GM18511 (cell line): ENCODE measurements around the gene SLC6A7.

ENCODE experiments used
- ATAC-seq: cut with Tn5 transposase; IDR thresholded peaks from one replicate; pipeline ENCODE4 v1.9.1; 2021; ENCODE audit warnings: mild to moderate bottlenecking, moderate library complexity; ENCODE audit not compliant: unreplicated experiment

The SLC6A7 gene

DNA sequence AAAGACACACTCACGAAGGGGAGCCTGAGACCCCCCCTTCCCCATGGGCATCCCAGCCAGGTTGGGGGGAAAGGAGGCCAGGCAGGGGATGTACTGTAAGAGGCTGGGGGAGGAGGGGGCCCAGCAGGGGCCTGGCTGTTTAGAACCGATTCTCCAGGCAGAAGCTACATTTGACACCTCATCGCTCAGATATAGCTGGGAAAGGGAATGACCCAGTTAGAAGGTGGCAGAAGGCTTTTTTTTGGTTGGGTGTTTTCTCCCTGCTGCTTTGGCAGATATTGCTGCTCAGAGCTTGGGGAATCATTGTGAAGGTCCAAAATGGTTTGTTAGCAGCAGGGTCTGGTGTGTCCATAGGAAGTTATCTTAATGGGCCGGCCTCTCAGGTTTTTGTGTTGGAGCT, 17.3 kb upstream of the SLC6A7 start:
- no peak for ATAC-seq

DNA sequence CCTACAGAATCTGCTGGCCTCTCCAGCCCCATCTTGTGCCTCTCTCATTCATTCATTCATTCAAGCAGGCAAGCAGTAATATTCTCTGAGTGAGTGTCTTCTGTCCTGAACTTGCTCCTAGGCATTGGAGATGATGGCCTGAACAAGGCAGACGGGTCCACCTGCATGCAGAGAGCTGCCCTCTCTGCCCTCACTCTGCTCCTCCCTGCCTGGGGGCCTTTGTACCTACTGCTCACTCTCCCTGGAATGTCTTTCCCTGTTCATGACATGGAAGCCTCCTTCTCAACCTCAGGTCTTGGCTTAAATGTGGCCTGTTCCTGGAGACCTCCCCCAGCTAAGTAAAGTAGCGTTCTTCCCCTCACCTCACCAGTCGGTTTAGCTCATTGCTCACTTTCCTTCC, 16.7 kb upstream of the SLC6A7 start:
- ATAC-seq: no peak

DNA sequence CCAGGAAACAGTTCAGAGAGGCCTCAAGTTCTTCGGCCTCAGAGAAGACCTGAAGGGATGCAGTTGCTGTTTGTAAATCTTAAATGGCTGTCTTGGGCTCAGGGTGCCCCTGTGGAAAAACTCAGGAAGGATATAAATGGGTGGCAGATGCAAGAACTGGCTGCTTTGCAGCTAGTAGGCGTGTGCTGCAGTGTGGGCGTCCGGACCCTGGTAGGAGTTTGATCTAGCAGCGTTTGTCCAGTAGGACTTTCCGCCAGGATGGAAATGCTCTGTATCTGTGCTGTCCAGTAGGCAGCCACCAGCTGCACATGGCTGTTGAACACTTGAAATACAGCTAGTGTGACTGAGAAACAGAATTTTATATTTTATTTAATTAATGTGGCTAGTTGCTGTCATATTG, 15.6 kb upstream of the SLC6A7 start:
- ATAC-seq: no peak

DNA sequence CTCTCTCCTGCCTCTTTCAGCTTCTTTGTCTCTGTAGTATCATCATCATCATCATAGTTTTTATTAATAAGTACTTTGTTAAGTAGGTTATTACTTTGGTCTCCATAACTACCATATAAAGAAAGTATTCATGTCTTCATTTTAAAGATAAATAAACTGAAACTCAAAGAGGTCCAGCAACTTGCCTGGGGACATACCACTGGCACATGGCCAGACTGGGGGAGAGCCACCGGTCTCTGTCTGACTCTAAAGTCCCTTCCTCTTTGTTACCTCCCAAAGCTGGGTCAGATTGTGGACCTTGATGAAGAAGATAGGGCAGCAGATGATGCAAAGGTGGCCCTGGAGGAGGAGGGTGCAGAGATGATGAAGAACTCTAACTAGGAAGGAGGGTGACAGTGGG, 14.8 kb upstream of the SLC6A7 start:
- ATAC-seq: no peak

DNA sequence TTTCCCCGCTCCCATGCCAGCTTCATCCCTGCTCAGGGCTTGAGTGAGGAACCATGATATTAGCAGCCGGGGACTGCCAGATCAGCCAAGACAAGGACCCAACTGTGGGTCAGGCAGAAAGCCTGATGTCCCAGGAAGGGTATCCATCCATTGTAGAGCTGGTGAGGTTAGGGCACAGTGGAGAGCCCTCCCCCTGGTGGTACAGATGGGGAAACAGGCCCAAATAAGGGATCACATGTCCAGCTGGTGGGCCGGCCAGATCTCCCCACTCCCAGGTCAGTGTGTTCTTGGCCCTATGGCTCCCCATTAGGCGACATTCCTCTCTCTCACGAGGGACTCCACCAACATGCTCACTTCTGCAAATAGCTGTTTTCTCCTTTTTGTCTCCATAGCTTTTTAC, 14.3 kb upstream of the SLC6A7 start:
- no peak for ATAC-seq

DNA sequence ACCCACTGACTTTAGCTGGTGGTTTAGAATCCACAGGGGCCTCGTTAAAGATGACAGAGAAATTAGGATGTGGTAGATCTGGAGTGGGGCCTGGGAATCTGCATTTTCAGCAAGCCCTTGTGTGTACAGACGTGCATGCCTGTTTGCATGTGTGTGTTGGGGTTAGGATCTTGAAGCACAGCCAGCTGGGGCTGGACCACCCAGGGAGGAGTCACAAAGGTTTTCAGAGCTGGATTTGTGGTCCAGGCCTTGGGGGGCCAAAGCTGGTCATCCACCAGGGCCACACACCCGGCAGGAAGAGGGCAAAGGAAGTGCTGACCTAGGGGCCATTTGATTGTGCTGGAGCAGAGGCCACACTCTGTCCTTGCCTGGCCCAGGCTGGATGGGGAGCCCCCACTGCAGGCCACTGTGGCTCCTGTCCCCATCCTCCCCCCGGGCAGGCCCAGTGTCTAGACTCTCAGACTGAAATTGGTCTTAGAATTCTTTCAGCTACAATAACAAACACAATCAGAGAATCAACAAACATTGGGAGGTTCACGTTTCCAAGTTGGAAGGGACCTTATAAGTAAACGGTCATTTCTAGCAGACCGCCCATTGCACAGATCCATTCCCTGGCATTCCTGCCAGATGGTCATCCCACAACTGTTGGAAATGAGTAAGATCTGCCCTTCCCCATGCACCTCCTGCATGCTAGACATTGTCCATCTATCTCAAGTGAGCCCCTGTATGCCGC, 13.0 kb upstream of the SLC6A7 start:
- no peak for ATAC-seq

DNA sequence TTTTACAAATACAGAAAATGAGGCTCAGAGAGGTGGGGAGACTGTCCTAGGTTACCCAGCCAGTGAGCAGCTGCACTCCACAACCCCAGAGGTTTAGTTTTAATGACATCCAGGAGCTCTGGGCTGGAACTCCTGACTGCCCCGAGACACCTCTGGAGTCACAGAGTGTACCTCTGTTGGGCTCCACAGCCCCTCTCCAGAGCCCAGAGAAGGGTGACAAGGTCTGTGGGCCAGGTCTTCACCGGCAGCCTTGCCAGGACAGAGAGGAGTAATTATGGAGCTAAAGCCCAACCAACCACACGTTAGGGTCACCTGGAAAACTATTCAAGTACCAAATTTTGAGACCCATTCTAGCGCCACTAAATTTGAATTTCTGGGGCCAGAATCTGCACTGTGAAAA, 12.1 kb upstream of the SLC6A7 start:
- no peak for ATAC-seq

DNA sequence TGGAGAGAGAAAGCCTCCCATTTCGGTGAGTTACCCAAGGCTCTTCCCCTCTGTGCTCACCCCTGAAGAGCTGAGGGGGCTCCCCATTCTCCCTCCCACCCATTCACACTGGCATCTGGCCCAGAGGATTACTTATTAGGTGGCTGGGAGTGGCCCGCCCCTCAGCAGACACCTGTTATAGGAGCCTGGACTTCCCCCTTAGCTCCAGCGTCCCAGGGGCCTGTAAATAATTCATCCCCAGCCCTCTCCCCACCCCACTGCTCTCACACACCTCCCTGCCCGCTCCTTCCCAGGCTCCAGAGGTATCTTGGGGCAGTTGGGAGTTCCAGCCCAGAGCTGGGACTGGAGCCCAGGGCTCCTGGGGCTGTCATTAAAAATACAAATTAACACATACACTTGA, 11.6 kb upstream of the SLC6A7 start:
- peak; percentile 68 for ATAC-seq

DNA sequence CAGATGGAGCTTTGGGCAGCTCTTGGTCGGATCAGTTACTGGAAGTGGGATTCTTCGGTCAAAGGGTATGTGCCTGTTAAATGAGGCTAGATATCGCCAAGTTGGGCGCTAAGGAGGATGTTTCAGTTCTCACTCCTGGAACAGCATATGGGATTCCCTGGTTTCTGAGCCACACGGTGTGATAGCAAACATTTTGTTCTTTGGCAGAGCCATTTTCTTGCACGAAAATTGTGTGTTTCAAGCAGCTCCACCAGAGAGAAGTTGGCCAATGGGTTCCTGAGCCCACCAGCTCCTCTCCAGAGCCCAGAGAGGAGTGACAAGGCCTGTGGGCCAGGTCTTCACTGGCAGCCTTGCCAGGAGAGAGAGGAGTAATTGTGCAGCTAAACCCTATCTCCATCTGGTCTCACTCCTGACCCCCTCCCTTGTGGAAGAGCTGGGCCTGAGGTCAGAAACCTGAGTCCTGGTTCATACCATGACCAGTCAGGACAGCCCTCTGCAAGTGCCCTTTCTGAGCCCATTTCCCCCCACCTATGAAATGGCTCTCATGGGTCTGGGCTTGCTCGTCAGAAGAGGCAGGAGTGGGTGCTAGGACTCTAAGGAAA, 10.7 kb upstream of the SLC6A7 start:
- ATAC-seq: no peak

DNA sequence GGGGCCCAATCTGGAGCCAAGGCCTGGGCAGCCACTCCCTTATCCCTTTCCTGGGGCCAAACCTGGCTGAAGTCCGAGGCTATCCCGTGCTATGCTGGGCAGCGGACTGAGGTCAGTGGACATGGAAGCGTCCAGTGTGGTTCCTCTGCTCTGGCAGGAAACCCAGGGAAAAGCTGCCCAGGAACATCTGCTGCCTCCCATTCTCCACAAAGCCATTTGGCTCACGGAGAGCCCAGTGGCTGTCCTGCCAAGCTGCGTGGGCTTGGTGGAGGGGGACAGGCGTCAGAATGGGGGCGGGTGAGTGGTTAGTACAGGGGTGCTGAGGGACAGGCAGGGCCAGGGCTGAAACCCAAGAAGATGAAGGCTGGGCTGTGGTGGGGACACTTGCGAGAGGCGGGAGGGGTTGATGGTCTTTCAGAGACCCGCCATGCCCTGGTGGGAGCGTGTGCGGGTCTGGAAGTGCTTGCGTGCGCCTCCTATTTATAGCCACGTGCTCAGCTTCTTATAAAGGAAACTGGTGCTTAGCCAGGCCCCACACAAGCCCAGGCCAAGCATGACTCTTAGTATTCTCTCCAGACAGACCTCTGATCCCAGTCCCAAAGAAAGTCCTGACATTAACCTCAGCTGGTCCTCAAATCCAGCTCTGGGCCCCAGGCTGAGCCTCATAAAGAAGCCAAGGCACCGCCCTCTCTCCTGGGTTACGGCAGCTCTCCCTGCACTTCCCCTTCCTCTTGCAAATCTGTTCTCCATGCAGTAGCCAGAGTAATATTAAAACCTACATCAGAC, 9.4 kb upstream of the SLC6A7 start:
- ATAC-seq: no peak

DNA sequence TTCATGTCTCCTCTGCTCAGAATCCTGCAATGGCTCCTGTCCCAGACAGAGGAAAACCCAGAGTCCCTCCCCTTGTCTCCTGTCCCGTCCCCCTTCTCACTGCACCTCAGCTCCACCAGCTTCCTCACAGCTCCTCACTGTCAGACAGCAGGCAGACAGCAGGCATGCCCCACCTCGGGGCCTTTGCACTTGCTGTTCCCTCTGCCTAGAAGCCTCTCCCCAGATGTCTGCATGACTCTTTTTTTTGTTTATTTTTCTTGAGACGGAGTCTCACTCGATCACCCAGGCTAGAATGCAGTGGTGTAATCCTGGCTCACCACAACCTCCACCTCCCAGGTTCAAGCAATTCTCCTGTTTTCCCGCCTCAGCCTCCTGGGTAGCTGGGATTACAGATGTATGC, 8.8 kb upstream of the SLC6A7 start:
- no peak for ATAC-seq

DNA sequence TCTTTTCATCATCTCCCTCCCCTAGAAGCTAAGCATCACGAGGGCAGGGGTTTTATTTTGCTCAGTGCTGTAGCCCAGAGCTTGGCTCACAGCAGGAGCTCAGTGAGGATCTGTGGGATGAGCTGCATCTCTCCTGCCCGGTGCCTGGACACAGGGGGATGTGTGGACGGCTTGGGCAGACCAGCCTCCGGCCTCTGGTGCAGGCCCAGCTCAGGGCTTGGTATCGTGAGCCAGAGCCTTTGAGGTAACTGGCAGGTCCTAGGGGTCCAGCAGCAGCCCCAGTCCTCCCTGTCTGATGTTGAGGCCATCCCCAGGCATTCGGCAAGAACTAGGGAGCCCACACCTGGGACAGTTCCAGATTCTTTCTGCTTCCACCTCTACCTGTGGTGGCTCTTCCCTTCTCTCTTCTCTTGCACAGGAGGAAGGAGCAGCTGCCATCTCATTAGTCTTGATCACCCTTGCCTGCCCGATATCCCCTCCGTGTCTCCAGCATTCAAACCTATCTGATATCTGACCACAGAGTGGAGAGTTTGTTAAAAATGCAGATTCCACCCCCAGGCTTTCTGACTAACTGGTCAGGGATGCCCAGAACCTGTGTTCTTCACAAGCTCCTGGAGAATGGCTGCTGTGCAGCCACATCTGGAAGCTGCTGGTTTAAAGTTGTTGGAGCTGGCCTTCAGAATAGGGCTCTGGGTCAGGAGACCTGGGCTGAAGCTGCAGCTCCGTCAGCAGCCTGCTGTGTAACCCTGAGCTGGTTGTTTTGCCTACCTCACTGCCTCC, 7.9 kb upstream of the SLC6A7 start:
- ATAC-seq: no peak

DNA sequence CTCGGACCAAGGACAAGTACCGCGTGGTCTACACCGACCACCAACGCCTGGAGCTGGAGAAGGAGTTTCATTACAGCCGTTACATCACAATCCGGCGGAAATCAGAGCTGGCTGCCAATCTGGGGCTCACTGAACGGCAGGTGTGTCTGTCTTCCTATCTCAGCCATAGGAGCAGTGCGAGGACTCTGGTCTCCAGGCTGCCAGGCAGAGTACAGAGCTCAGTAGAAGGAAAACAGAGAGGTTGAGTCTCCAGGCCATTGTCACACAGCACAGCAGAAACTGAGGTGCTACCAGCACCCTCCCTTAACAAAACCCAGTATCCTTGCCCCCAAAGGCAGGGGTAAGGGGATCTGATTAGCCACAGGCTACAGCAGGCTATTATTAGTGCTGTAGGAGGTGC, 7.1 kb upstream of the SLC6A7 start:
- no peak for ATAC-seq

DNA sequence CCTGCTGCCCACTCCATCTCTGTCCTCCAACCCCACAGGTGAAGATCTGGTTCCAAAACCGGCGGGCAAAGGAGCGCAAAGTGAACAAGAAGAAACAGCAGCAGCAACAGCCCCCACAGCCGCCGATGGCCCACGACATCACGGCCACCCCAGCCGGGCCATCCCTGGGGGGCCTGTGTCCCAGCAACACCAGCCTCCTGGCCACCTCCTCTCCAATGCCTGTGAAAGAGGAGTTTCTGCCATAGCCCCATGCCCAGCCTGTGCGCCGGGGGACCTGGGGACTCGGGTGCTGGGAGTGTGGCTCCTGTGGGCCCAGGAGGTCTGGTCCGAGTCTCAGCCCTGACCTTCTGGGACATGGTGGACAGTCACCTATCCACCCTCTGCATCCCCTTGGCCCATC, 6.4 kb upstream of the SLC6A7 start:
- no peak for ATAC-seq

DNA sequence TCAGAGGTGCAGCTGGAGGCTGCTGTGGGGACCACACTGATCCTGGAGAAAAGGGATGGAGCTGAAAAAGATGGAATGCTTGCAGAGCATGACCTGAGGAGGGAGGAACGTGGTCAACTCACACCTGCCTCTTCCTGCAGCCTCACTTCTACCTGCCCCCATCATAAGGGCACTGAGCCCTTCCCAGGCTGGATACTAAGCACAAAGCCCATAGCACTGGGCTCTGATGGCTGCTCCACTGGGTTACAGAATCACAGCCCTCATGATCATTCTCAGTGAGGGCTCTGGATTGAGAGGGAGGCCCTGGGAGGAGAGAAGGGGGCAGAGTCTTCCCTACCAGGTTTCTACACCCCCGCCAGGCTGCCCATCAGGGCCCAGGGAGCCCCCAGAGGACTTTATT, 5.9 kb upstream of the SLC6A7 start:
- ATAC-seq: no peak

DNA sequence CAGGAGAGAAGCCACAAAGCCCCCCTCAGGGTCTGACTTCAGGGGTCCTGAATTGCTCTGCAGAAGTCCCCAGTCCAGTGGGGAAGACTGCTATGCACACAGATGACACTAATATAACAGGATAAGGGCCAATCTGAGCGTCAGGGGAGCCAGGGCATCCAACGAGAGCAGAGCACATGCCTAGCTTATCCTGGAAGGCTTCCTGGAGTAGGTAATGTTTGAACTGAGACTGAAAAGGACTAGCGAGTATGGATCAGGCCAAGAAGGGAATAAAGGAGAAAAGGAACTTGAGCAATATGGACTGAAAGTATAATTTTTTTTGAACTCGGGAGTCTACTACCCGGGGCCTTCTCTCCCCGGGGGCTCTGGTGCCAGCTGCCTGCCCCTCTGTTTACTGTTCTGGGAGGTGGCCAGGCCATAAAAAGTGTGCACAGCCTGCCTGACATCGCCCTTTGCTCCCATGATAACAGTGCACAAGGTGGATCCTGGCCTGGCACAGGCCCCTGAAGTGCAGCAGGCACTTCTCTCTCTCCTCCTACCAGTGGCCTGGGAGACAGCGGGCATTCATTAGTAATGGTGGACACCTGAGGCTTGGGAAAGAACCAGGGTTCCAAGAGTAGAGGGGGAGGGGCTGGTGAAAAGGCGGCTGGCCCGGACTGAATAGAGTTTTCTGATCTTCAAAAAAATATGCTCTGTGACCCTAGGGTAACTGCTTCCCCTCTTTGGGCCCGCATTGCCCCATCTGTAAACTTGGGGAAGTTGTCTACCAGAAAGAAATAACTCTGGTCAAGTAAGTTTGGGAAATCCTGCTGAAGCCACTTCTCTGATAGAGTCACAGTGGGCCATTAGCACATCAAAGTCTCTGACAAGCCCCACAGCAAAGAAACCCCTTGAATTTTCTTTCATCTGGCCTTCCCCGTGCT, 4.6 kb upstream of the SLC6A7 start:
- no peak for ATAC-seq

DNA sequence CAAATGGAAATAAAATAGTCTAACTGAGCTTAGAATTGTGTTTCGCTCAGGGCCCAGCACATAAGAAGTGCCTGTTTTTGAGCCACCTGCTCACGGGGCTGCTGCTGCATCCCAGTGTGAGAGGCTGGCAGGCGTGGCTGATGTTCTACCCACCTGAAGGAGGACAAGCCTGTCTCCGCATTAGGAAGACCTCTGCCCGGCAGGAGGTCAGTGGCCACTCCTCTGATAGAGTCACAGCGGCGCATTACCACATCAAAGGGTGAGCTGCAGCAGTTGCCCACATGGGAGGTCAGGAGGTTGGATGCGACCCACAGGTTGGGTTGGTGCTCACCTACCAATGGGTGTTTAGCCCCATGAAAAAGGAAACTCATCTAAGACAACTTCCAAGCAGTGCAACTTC, 3.7 kb upstream of the SLC6A7 start:
- no peak for ATAC-seq

DNA sequence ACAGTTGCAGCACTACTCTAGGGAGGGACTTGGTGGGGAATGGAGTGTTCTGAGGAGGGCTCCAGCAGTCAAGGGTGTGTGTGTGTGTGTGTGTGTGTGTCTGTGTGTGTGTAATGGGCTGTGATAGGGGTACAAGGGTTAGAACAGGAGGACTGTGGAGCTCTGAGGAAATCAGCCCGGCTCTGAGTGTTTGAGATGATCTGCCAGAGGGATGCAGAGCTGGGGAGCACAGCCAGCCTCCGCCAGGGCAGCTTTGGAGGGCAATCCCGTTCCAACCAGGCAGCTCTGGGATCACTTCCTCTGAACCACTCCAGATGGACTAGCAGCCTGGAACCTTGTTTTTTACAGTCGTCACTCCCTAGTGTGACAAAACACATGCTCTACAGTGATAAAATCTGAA, 3.0 kb upstream of the SLC6A7 start:
- ATAC-seq: no peak

DNA sequence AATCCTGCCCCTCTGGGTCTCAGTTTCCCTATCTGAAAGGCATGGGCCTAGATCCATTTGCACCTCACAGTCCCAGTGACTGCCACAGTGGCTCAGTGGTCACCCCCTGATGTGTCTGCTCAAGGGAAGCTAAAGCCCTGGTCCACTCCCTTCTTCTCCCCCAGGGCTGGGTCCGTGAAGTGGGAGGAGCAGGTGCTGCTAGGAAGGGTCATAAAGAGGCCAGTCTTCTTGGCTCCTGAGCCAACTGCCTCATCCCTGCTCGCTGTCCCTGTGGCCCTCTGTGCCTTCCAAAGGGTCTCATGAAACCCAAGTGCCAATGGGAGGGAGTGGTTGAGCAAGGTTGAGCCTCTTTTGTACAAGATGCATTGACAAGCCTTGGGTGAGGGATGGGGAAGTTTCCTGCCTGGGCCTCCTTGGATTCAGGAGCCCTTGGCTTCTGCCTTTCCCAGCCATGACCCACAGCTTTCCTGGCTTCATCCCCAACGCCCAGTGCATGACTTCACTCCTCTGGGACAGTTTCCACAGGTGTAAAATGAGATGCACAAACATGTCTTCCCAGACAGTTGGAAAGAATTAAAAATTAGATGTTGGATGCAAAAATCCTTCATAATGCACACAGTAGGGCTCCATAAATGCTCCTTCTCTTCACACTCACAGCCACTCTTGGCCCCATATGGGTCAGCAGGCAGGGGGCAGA, 1.6 kb upstream of the SLC6A7 start:
- no peak for ATAC-seq

DNA sequence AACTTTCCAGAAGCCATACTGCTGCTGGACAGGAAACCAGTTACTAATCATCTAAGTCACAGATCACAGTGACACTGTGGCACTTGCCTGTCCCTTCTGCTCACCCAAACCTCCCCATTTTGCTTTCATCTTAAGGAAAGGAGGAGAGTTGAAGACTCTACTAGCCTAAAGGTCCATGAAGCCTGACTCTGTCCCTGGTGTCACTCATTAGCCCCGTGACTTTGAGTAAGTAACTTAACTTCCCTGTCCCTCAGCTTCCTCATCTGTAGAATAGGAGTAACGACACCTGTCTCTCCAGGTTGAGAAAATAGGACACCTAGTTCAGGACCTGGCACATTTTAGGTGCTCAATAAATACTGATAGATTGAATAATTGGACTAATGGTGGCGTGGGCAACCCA, 536 bp upstream of the SLC6A7 start:
- no peak for ATAC-seq
